CD4-positive, alpha-beta T cell treated with Interleukin-17A for 1 hour (primary cell): ENCODE data around the gene SPOCK1.
"Not testable (repeated sequence)": the region's sequence is repeated elsewhere in the genome, so short reads cannot be mapped to it uniquely, and the experiment has no call there.

Experiments used
- DNase-seq: peaks from one replicate; pipeline ENCODE4 v3.0.0-alpha.2; 2020

Gene SPOCK1

GRCh38 chr5:137393196-137393993 is 105.7 kb downstream of the SPOCK1 start:
- no peak for DNase-seq

DNA sequence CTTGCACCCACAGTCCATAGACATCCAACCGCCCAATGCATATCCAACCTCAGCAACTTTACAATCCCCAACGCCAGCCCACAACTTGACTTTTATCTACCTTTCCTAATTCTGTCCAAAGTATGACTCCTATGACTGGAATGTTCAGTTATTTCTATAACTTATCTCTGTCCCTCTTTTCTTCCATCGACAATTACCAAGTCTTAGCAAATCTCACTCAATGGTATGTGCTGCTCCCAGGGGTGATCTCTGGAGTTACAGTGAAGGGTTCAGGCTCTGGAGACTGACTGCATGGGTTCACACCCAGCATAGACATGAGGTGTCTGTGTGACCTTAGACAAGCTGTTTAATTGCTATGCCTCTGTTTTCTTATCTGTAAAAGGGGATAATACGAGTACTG is 106.9 kb downstream of the SPOCK1 start:
- DNase-seq: no peak

DNA sequence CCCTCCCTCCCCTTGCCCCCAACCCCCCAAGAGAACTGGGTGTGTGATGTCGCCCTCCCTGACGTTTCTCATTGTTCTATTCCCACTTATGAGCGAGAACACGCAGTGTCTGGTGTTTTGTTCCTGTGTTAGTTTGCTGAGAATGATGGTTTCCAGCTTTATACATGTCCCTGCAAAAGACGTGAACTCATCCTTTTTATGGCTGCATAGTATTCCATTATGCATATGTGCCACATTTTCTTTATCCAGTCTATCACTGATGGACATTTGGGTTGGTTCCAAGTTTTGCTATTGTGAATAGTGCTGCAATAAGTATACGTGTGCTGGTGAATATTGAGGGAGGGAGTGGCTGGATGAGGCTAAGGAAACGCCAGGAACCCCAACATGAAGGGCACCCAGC is 108.1 kb downstream of the SPOCK1 start:
- DNase-seq: not testable (repeated sequence)

- DNase-seq: no peak
Observed at GRCh38 chr5:137389042-137389441, 110.1 kb downstream of the SPOCK1 start.

GRCh38 chr5:137385064-137385463 is 114.1 kb downstream of the SPOCK1 start:
- no peak for DNase-seq

DNA sequence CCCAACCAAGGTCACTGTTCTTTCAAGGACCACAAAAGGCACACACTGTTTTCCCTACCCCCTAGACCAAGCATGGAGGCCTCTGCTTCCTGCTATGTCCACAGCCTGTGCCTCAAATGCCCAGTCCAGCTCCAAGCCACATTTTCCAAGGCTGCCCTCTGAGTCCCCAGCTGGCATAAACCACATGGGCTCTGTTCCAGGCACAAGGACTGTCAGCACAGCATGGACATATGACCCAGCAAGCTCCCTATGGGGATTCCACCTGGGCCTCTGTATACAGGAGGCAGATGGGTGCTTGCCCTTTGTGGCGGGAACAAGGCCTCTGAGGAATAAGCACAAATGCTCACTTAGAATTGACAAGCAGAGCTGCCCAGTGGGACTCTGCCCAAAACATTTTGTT is 115.2 kb downstream of the SPOCK1 start:
- no peak for DNase-seq

- no peak for DNase-seq
Observed at GRCh38 chr5:137381555-137381954, 117.6 kb downstream of the SPOCK1 start.

- DNase-seq: no peak
Observed at GRCh38 chr5:137379555-137380286, 119.4 kb downstream of the SPOCK1 start.

DNA sequence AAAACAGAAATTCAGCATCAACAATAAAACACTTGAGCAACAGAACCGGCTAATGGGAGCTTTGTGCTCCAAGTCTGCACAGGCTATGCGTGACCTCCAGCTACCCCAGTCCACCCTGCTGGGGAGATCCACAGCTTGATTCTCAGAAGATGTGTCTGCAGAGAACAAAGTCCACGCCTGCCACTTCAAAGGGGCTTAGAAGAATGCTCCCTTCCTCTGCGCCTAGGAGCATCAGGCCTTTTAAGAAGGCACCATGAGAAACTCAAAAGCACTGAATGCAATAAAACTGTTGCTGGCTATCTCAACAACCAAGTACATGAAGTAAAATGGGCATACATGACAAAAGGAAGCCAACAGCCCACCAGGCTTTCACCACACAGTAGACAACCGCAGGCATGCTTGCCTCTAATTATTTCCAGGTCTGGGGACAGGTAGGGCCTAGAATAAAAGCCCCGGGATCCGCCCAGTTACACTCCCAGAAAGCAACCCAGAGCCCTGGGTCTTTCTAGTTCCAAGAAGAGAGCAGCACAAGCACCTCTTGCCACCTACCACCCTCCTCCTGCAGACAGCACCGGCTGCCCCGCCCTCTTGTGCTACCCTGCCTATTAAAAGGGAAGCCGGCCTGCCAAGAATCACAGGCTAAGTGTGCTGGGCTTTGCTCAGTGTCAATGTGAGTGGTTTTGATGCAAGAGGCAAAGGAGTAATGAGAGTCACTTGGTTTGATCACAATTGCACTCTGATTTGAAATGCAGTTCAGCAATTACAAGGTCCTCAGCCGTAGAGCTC is 123.2 kb downstream of the SPOCK1 start:
- no peak for DNase-seq

GRCh38 chr5:137374110-137374714 is 124.9 kb downstream of the SPOCK1 start:
- no peak for DNase-seq

DNA sequence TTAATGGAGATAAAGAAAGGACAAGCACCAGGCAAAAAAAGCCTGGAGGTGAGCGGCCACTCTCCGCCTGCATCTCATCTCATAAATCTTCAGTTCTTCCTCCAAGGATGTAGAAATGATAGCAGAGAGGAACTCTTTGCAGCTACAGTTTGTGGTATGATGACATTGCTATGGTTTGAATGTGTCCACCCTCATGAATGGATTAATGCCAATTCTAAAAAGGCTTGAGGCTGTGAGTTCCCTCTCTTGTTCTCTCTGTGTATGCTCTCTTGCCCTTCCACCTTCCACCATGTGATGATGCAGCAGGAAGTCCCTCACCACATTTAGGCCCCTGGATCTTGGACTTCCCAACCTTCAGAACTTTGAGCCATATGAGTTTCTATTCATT is 126.4 kb downstream of the SPOCK1 start:
- DNase-seq: no peak

- no peak for DNase-seq
Observed at GRCh38 chr5:137372016-137372772, 126.9 kb downstream of the SPOCK1 start.

GRCh38 chr5:137370096-137371071 is 128.7 kb downstream of the SPOCK1 start:
- DNase-seq: no peak

- no peak for DNase-seq
Observed at GRCh38 chr5:137368651-137369050, 130.5 kb downstream of the SPOCK1 start.

DNA sequence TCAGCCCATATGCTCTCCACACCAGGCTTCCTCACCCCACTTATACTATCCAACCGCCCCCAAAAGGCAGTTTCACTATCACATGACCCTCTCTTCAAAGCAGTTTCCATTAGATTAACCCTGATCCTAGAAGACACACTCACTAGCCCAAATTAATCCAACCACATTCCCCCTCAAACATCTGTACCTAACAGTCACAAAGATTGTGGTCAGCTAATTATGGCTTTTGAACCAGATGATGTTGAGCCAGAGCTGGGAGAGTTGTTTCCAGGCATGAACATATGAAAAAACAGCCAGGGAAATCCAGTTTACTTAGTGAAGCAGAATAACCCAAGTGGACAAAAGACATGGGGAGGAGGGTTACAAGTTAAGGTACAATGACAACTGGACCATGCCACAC is 131.2 kb downstream of the SPOCK1 start:
- DNase-seq: no peak

DNA sequence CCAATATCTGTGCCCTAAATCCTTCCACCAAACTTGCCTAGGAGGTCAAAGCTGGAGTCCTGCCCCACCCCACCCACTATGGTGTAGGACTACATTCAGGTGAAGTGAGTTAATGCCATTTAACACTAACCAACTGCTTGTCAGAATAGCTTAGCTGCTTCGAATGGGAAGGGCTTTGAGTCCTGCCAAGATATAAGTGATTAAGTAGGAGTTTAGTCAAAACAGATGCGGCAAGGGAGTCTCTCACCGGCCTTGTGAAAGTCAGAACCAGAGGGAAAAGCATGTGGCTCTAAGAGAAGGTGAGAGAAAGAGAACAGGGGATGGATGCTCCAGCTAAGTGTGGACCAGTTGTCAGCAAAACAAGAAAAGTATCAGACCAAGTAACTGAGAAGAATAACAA is 132.6 kb downstream of the SPOCK1 start:
- no peak for DNase-seq

GRCh38 chr5:137365126-137365865 is 133.8 kb downstream of the SPOCK1 start:
- no peak for DNase-seq

GRCh38 chr5:137361280-137361679 is 137.8 kb downstream of the SPOCK1 start:
- no peak for DNase-seq

- DNase-seq: no peak
Observed at GRCh38 chr5:137360607-137361006, 138.5 kb downstream of the SPOCK1 start.

- DNase-seq: no peak
Observed at GRCh38 chr5:137359941-137360340, 139.2 kb downstream of the SPOCK1 start.
